HG03565 (cell line): Measurements from ENCODE around the gene MYL7.
"Not testable (repeated sequence)": the region's sequence is repeated elsewhere in the genome, so short reads cannot be mapped to it uniquely, and the experiment has no call there.

Source experiments
- ATAC-seq: cut with Tn5 transposase; IDR thresholded peaks from one replicate; pipeline ENCODE4 v1.9.1; 2021; ENCODE audit warnings: mild to moderate bottlenecking, moderate library complexity; ENCODE audit not compliant: unreplicated experiment

MYL7 gene

DNA sequence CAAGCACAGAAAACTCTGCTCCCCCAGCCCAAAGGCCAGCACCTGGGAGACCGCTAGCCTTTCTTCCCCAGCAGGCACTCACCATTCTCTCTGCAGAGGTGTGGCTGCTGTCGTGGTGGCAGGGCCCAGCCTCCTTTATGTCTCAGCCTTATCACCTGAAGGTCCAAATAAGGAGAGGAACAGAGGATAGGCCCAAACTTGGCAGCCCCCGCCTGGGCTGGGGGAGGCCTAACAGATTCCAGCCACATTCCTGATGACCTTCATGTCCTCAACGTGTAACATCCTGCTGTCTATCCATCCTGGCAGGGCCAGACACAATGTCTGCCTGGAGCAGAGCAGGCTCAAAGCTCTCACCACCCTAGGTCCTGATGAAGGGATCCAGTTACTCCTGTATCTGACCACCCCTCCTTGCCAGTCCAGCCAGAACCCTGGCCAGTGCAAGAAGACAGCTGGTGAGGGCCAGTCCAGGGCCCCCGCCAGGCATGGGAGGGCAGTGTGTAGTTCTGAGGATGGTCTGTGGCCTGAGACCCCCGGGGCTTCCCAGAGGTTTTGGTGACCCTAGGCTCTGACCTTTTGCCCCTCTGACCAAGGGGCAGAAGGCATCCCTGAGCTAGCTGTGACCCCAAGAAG, at the start of gene MYL7:
Gene MYL7, minus strand, starts transcription at position 112 of the 630 bp plus-strand sequence. Its CDS starts 27 bp downstream, at position 85.
- ATAC-seq = no peak

- ATAC-seq = no peak
These were observed 49.1 kb upstream of the MYL7 start for GRCh38 chr7:44189993-44190872.

DNA sequence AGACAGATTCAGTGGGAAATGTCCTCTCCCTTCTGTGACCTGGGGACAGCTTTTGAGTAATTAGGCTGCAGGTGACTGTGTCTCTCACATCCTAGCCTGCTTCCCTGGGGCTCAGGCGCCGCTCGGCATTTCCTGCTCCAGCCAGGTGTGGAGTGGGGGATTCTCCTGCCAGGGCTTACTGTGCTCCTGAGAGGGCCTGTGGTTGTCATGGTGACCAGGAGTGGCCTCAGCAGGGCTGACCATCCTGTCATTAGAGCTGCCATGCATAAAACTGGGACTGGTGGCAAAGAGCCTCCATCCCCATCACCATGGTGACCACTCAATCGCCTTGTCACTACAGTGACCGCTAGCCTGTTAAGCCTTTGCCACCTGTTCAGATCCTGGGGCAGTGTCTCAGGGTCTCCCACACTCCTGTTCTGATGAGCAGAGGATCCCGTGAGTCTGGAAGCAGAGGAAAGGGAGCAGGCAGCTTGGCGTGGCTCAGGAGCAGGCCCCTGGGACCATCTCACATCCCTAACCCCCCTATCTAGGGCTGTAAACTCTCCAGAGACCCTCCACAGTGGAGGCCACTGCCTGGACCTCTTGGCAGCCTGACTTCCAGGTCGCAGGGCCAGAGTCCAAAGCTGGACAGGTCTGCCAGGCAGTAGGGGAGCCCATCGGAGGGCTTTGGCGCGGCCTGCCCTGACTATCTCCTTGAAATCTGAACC, 48.3 kb upstream of the MYL7 start, which contains the start of gene GCK:
Gene GCK, minus strand, starts transcription at position 154 of the 707 bp plus-strand sequence. CDS start 486 bp downstream, outside the sequence.
- no peak for ATAC-seq

DNA sequence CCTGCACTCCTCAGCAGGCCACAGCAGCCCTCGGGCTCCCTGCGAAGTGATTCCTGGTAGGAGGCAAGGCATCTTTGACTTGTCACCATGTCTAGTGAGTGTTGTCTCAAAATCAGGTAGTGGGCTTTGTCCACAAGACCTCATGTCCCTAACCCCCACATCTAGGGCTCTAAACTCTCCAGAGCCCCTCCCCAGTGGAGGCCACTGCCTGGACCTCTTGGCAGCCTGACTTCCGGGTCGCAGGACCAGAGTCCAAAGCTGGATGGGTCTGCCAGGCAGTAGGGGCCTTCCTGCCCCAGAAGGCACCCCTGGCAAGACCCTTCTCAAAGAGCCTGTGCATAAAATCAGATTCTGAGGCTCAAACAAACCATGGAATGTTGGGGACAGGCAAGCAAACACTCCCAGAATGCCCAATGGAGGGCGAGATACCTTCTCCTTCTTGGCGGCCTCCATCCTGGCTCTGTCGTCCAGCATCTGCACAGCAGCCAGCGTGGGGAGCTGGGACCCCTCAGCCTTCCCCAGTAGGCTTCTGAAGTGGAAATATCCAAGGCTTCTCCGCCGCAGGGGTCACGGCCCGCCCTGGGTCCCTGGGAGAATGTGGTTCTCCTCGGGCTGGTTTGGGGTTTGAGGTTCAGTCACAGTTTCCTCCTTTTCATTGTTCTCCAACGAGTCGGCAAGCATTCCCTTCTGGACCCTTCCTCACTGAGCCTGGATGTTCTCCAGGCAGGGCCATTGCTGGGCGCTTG, 47.5 kb upstream of the MYL7 start:
- no peak for ATAC-seq

DNA sequence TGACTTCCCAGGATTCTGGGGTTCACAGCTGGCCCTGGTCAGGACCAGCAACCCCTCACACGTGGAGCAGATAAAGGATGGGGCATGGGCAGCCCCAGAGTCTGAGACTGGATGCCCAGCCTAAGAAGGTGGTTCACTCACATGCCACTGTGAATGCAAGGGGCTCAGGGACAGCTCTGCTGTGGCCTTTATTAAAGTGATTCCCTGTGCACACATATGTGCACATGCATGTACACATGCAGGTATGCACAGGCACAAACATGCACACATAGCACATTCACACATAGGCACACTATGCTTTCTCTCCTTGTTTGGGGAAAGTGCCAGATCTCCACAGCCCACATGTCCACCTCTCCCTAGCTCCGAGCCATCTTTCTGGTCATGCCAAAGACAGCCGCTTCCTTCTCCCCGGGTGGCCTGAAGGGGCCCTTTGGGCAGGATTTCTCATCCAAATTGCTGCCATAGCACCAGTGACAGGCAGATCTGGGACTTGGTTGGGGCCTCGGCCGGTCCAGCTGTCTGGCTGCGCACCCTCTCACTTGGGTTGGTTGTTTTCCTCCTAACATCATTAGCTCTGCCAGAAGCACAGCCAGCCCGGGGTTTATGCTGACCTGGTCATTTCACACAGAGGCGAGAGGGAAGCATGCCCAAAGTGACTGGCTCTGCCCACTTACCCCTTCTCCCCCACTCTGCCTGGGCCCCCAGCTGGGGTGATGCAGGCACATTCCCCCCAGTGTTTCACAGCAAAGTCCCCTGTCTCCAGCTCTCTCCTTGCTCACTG, 46.7 kb upstream of the MYL7 start:
- ATAC-seq = no peak

DNA sequence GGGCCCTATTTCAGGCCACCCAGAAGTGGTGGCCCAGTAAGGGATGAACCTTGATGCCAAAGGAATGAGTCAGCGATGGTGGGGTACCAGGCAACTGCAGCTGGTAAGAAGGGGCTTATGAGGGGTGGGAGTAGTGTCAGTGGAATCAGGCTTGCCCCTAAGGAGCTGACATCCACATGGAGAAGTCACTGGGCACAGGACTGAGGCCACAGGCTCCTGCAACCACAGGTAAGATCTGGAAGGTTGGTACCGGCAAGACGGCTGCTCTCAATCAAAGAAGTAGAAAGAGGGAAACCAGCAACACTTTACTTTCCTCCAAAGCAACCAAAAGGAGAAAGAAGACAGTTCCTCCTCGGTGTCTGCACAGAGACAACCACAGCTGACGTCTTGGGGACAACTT, 45.6 kb upstream of the MYL7 start:
- no peak for ATAC-seq

GRCh38 chr7:44185729-44186128, 44.6 kb upstream of the MYL7 start:
- no peak for ATAC-seq

DNA sequence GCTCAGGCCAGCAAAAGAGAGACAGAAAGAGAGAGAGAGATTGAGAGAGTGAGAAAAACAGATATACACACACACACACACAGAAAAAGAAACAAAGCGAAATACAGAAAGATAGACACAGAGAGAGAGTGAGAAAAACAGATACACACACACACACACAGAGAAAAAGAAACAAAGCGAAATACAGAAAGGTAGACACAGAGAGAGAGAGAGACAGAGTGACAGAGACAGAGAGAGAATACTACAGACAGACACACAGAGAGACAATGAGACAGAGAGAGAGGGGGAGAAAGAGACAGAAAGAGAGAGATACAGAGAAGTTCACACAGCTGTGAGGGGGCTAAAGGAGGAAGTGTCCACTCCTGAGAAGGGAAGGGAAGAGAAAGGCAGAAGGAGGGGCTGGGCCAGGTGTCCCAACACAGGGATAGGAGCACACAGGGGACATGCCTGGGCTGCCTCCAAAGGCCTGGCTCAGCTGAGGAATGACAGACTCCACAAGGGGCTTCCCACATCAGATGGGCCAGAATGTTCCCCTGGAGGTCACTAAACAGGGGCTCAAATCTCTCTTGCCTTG, 43.8 kb upstream of the MYL7 start:
- ATAC-seq = no peak

GRCh38 chr7:44184206-44184872, 43.2 kb upstream of the MYL7 start:
- ATAC-seq = no peak

- ATAC-seq = no peak
These were observed 42.3 kb upstream of the MYL7 start for GRCh38 chr7:44183386-44183785.

- ATAC-seq = no peak
These were observed 41.7 kb upstream of the MYL7 start for GRCh38 chr7:44182827-44183226.

DNA sequence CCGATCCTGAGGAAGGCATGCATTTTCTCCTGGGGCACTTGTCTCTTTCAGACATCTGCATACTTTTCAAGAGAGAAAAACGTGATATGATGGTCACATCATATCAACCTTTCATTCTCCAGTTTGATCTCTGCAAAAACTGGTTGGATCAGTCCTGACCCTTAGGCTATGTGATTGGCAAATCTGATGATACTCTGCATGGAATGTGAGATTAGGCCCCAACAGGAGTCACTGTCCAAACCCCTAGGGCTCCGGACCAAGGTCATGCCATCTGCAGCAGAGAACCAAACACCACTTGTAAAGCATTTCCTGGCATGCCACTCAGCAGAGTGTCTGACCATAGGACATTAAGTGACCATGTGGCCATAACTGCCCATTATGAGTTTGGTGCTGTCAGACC, 39.5 kb upstream of the MYL7 start:
- ATAC-seq = no peak

DNA sequence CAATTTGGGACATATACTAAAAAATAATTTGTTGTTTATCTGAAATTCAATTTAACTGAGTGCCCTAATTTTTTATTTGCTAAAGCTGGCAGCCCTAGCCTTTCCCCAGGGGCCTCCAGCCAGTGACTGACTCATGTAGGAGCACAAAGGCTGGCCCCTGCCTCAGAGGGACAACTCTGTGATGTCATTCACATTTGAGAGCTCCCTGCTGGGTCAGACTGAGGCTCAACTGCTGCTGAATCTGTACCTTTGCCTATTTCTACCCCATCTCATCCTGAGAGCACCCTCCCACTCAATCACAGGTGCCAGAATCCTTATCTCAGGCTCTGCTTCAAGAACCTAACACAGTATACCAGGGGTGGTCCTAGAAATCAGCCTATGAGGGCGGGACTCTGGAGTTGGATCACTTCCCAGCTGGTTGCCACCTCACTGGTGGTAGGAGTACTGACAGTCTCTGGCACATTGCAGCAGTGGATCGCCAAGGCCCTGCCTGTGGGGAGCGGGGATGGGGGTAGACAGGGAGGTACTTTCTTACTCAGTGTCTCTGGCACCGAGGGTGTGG, 36.5 kb upstream of the MYL7 start:
- no peak for ATAC-seq

GRCh38 chr7:44176486-44176885, 35.4 kb upstream of the MYL7 start:
- no peak for ATAC-seq

DNA sequence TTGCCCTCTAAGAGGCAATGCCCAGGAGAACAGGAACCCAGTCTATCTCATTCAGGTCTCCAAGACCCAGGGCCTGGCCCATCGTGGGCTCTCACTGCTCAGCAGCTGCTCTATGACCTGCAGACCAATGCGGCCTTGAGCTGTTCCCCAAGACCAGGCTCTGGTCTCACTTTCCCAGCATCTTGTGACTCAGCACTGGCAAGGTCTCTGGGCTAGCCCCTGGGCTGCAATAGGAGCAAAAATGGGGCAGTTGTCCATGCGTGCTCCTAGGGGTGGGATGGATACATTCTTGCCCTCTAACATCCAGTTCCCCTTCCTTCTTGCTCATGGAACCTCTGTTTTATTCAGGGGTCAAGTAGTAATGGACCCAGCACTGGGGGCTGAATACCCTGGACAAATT, 34.6 kb upstream of the MYL7 start:
- no peak for ATAC-seq

DNA sequence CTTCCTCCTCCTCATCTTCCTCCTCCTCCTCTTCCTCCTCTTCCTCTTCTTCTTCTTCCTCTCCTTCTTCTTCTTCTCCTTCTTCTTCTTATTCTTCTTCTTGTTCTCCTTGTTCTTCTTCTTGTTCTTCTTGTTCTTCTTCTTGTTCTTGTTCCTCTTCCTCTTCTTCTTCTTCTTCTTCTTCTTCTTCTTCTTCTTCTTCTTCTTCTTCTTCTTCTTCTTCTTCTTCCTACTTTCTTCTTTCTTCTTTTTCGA, 33.5 kb upstream of the MYL7 start:
- not testable (repeated sequence) for ATAC-seq

- ATAC-seq = no peak
These were observed 33.0 kb upstream of the MYL7 start for GRCh38 chr7:44173911-44174693.

DNA sequence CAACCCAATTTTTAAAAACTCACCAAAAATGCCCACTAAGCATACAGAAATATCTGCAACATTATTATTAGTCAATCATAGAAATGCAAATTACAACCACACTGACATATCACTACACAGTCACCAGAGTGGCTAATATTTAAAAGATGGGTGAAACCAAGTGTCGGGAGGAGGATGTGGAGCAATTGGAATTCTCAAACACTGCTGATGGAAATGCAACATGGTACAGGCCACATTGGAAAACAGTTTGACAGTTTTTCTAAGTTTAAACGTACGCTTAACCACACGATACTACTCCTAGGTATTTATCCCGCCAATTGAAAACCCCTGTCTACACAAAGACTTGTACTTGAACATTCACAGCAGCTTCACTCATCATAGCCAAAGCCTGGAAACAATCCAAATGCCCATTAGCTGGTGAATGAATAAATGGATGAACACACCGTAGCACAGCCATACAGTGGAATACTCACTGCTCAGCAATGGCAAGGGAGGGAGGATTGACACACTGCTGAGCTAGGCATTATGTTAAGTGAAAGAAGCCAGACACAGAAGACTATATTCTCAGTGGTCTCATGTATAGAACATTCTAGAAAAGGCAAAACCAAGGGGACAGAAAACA, 31.8 kb upstream of the MYL7 start:
- no peak for ATAC-seq
